Upper lobe of left lung (tissue), 4 donors: Measurements from ENCODE around the gene ZNF740.

Experiments
- EP300 ChIP-seq, 4 donors: sonication (generic); formaldehyde crosslinking; IDR thresholded peaks; one replicate each; pipeline ENCODE4 v1.5.1; 2017; ENCODE audit warnings: antibody characterized with exemption in 4 of 4, control low read depth in 2 of 4
- POLR2A ChIP-seq, 4 donors: fragments of 450-650 bp; IDR thresholded peaks; one replicate each; pipeline ENCODE4 v1.5.1; 2016 to 2017; ENCODE audit warnings: antibody characterized with exemption in 4 of 4, mild to moderate bottlenecking in 2 of 4
- POLR2AphosphoS5 ChIP-seq, 2 donors: sonication (generic); formaldehyde crosslinking; IDR thresholded peaks; one replicate each; pipeline ENCODE4 v1.5.1; 2017; ENCODE audit warnings: antibody characterized with exemption in 2 of 2
- TF ChIP-seq, protein P1 (sequence below), 6 experiments: fragments of 450-650 bp in 4 of 6; fragments of 200-600 bp in 2 of 6; sonication (generic) in 2 of 6; IDR thresholded peaks; one replicate each; pipeline ENCODE4 v1.5.1; 2016 to 2019; ENCODE audit warnings: antibody characterized with exemption in 6 of 6

- TF ChIP-seq, protein P1, sequence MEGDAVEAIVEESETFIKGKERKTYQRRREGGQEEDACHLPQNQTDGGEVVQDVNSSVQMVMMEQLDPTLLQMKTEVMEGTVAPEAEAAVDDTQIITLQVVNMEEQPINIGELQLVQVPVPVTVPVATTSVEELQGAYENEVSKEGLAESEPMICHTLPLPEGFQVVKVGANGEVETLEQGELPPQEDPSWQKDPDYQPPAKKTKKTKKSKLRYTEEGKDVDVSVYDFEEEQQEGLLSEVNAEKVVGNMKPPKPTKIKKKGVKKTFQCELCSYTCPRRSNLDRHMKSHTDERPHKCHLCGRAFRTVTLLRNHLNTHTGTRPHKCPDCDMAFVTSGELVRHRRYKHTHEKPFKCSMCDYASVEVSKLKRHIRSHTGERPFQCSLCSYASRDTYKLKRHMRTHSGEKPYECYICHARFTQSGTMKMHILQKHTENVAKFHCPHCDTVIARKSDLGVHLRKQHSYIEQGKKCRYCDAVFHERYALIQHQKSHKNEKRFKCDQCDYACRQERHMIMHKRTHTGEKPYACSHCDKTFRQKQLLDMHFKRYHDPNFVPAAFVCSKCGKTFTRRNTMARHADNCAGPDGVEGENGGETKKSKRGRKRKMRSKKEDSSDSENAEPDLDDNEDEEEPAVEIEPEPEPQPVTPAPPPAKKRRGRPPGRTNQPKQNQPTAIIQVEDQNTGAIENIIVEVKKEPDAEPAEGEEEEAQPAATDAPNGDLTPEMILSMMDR (IDR thresholded peaks at IDR 0.05) = no peak
- TF ChIP-seq POLR2A (IDR thresholded peaks at IDR 0.05) (no peak), POLR2AphosphoS5 (IDR thresholded peaks at IDR 0.05) (no peak), EP300 (IDR thresholded peaks at IDR 0.05) (no peak)
Measured at GRCh38 chr12:53220694-53221202, 40.2 kb downstream of the ZNF740 start.
